ENCODE measurements around the gene SHBG. TPM values are rescaled to one million over a fixed set of nuclear protein-coding genes. Genes with fewer than 3 reads are reported as not detected.

The SHBG gene
- total RNA-seq, 1 experiment from 2014 or later, result not detected

GRCh38 chr17:7677388-7678067, 47.6 kb downstream of the SHBG start:
- in situ Hi-C loops (cut with HindIII; ENCODE audit: low sequenced_read_pairs), result no loop called here
- no peak for DNase-seq (ENCODE audit: low spot score)

Other genes starting within 250 kb of the SHBG start
- gene TNK1, start 249.0 kb upstream of the SHBG start, total RNA-seq (2014; rRNA removed; shearing (Covaris generic)), result not detected in 2 replicates
- 7.9 and 8.3 TPM in 2 replicates for gene PLSCR3, start 235.6 kb upstream of the SHBG start, total RNA-seq (2014; rRNA removed; shearing (Covaris generic))
- gene TMEM256, start 226.0 kb upstream of the SHBG start, total RNA-seq (2014; rRNA removed; shearing (Covaris generic)), result 200 and 369 TPM in 2 replicates
- gene NLGN2, start 222.3 kb upstream of the SHBG start, total RNA-seq (2014; rRNA removed; shearing (Covaris generic)), result 5.5 and 6.8 TPM in 2 replicates
- not detected in 2 replicates for gene SPEM1, start 209.8 kb upstream of the SHBG start, total RNA-seq (2014; rRNA removed; shearing (Covaris generic))
- not detected in 2 replicates for gene SPEM2, start 204.5 kb upstream of the SHBG start, total RNA-seq (2014; rRNA removed; shearing (Covaris generic))
- not detected in 2 replicates for gene SPEM3, start 201.3 kb upstream of the SHBG start, total RNA-seq (2014; rRNA removed; shearing (Covaris generic))
- gene TMEM102, start 194.7 kb upstream of the SHBG start, total RNA-seq (2014; rRNA removed; shearing (Covaris generic)), result 4.6 and 4.9 TPM in 2 replicates
- gene FGF11, start 190.6 kb upstream of the SHBG start, total RNA-seq (2014; rRNA removed; shearing (Covaris generic)), result 20.4 and 24.2 TPM in 2 replicates
- 7.6 and 24.0 TPM in 2 replicates for gene CHRNB1, start 185.1 kb upstream of the SHBG start, total RNA-seq (2014; rRNA removed; shearing (Covaris generic))
- gene ZBTB4, start 150.5 kb upstream of the SHBG start, total RNA-seq (2014; rRNA removed; shearing (Covaris generic)), result 4.1 and 4.4 TPM in 2 replicates
- gene SLC35G6, start 148.7 kb upstream of the SHBG start, total RNA-seq (2014; rRNA removed; shearing (Covaris generic)), result not detected in 2 replicates
- 52.7 and 52.8 TPM in 2 replicates for gene POLR2A, start 145.8 kb upstream of the SHBG start, total RNA-seq (2014; rRNA removed; shearing (Covaris generic))
- gene TNFSF12, start 81.1 kb upstream of the SHBG start, total RNA-seq (2014; rRNA removed; shearing (Covaris generic)), result not detected in 2 replicates
- 1.5 TPM in 1 of 2 replicates, not detected in the other for gene TNFSF13, start 71.4 kb upstream of the SHBG start, total RNA-seq (2014; rRNA removed; shearing (Covaris generic))
- gene SENP3, start 68.2 kb upstream of the SHBG start, total RNA-seq (2014; rRNA removed; shearing (Covaris generic)), result 157 and 182 TPM in 2 replicates
- gene CD68, start 50.5 kb upstream of the SHBG start, total RNA-seq (2014; rRNA removed; shearing (Covaris generic)), result 119 and 129 TPM in 2 replicates
- gene MPDU1, start 46.3 kb upstream of the SHBG start, total RNA-seq (2014; rRNA removed; shearing (Covaris generic)), result 151 and 157 TPM in 2 replicates
- gene SOX15, start 40.0 kb upstream of the SHBG start, total RNA-seq (2014; rRNA removed; shearing (Covaris generic)), result 6.8 and 12.1 TPM in 2 replicates
- gene FXR2, start 15.2 kb upstream of the SHBG start, total RNA-seq (2014; rRNA removed; shearing (Covaris generic)), result 75.9 and 88.0 TPM in 2 replicates
- 70.2 and 96.9 TPM in 2 replicates for gene SAT2, start 2.3 kb upstream of the SHBG start, total RNA-seq (2014; rRNA removed; shearing (Covaris generic))
- not detected in 2 replicates for gene ATP1B2, start 20.8 kb downstream of the SHBG start, total RNA-seq (2014; rRNA removed; shearing (Covaris generic))
- 23.5 and 26.4 TPM in 2 replicates for gene TP53, start 57.4 kb downstream of the SHBG start, total RNA-seq (2014; rRNA removed; shearing (Covaris generic))
- gene WRAP53, start 58.3 kb downstream of the SHBG start, total RNA-seq (2014; rRNA removed; shearing (Covaris generic)), result 27.2 and 33.5 TPM in 2 replicates
- 13.1 and 16.8 TPM in 2 replicates for gene EFNB3, start 75.1 kb downstream of the SHBG start, total RNA-seq (2014; rRNA removed; shearing (Covaris generic))
- 0.03 TPM in 1 of 2 replicates, not detected in the other for gene DNAH2, start 87.6 kb downstream of the SHBG start, total RNA-seq (2014; rRNA removed; shearing (Covaris generic))
- 0.34 and 0.37 TPM in 2 replicates for gene KDM6B, start 204.1 kb downstream of the SHBG start, total RNA-seq (2014; rRNA removed; shearing (Covaris generic))
- 0.37 TPM in 1 of 2 replicates, not detected in the other for gene TMEM88, start 224.9 kb downstream of the SHBG start, total RNA-seq (2014; rRNA removed; shearing (Covaris generic))
- 97.3 and 101 TPM in 2 replicates for gene NAA38, start 227.4 kb downstream of the SHBG start, total RNA-seq (2014; rRNA removed; shearing (Covaris generic))
- 8.5 and 10.0 TPM in 2 replicates for gene CYB5D1, start 227.9 kb downstream of the SHBG start, total RNA-seq (2014; rRNA removed; shearing (Covaris generic))

Data from G401 (cell line).